Erythroblast (primary cell): ENCODE results near the gene SPG11.

Experiments
- GATA1 ChIP-seq: IDR thresholded peaks from 2 replicates; pipeline ENCODE4 v1.6.1; 2011; ENCODE audit warnings: low read depth, mild to moderate bottlenecking, control low read depth, low read length, moderate library complexity
- POLR2A ChIP-seq: IDR thresholded peaks from 2 replicates; pipeline ENCODE4 v1.6.1; 2011; ENCODE audit warnings: mild to moderate bottlenecking, low read length

DNA sequence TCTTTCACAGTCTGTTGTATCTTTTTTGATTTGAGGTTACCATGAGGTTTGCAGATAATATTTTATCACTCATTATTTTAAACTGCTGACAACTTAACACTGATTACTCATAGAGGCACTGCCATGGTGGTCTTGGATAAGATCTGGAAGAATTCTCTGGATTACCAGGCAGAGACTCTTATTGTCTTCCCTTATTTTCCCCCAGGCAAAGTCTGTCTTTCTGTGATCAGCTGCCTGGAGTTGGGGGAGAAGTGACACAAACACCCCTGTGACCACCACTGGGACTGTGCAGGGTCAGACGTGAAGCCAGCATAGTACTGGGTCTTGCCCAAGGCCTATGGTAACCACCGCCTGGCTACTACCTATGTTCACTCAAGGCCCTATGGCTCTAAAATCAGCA lies 42.9 kb upstream of the SPG11 start:
- TF ChIP-seq POLR2A (no peak), GATA1 (no peak)
